ENCODE results near the gene NTSR1.

NTSR1 gene

DNA sequence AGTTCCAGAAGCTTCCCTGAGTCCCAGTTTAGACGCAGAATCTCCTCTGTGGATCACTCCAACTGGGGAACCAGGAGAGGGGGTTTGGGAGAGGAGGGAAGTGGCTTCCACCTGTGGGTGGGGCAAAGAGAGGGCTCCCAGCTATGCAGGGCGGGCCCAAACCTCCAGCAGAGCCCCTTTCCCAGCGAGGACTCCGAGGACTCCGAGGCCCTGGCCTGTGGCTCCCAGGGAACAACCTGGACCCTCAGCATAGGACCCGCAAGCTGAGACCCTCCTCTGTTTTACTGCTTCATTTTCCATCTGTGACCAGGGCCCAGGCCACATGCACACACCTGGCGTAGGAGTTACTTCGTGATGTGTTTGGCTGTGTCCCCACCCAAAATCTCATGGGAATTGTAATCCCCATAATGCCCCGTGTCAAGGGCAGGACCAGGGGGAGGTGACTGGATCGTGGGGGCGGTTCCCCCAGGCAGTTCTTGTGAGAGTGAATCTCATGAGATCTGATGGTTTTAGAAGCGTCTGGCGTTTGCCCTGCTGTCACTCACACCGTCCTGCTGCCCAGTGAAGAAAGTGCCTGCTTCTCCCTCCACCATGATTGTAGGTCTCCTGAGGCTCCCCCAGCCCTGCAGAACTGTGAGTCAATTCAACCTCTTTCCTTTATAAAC, 27.9 kb downstream of the NTSR1 start:
- TF ChIP-seq, protein P1, sequence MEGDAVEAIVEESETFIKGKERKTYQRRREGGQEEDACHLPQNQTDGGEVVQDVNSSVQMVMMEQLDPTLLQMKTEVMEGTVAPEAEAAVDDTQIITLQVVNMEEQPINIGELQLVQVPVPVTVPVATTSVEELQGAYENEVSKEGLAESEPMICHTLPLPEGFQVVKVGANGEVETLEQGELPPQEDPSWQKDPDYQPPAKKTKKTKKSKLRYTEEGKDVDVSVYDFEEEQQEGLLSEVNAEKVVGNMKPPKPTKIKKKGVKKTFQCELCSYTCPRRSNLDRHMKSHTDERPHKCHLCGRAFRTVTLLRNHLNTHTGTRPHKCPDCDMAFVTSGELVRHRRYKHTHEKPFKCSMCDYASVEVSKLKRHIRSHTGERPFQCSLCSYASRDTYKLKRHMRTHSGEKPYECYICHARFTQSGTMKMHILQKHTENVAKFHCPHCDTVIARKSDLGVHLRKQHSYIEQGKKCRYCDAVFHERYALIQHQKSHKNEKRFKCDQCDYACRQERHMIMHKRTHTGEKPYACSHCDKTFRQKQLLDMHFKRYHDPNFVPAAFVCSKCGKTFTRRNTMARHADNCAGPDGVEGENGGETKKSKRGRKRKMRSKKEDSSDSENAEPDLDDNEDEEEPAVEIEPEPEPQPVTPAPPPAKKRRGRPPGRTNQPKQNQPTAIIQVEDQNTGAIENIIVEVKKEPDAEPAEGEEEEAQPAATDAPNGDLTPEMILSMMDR (IDR thresholded peaks at IDR 0.05) = no peak
- no peak for DNase-seq (ENCODE audit: low spot score)
- no peak overlapping the region for H3K4me3 ChIP-seq
- no peak overlapping the region for H3K27ac ChIP-seq

DNA sequence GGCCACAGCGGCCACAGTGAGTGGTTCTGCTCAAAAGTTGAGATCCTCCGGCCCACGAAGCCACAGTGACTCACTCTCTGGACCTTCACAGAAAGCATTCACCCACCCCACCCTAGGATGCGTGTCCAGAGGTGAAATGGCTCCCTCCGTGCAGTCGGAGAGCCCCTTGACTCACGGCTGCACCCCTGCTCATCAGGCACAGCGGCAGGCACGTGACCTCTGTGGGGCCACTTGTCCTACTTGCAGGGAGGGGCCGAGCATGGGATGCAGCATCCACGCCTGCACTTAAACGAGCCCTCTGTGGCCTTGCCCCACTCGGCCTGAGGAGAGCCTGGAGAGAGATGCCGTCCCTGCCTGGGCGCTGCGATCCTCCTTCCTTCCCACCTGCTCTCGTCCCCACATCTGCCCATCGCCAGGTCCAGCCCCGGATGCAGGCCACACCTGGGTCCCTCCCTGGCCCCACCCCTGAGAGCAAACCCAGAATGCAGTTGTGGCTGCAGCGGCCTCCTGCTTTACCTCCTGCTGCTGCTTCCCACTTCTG, 28.7 kb downstream of the NTSR1 start:
- no peak overlapping the region for H3K4me3 ChIP-seq
- no peak for DNase-seq (ENCODE audit: low spot score)
- TF ChIP-seq, protein P1 (IDR thresholded peaks at IDR 0.05) = no peak
- H3K27ac ChIP-seq = no peak overlapping the region

DNA sequence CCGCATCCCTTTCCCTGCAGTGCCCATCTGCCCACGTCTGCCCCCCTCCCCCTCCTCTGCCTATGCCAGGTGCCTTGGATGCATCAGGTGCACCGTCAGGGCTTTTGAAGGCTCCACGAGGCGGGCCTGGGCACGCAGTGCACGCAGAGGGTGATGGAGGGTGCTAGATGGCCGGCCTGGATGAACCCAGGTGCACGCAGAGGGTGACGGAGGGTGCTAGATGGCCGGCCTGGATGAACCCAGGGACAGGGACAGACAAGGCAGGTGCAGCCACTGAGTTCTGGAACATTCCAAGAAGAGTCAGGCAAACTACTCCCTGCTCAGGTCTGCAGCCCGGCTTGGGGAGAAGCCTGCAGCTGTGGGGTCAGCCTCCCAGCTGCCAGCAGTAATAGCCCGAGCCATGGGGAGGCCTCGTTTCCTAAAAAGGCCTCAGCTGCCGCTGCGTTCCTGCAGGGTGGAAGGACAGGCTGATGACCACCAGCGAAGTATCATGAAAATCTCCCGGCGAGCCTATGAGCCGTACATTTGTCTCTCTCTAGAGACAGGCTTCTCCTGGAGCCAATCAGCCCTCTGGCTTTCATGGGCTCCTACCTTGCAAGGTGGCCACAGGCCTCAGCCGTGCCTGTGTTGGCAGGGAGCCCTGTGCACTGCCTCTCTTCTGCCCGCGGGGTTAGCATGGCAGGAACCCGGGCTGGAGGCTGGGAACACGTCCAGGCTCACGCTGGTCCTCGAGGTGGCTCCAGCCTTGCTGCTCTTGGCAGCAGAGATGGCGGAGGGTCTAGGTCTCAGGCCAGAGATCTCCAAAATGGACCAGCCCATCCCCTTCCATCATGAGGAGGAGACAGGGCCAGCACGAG, 29.6 kb downstream of the NTSR1 start:
- Histone ChIP-seq H3K4me3 (no peak overlapping the region), H3K27ac (no peak overlapping the region)
- DNase-seq (ENCODE audit: low spot score) = no peak
- TF ChIP-seq, protein P1 (IDR thresholded peaks at IDR 0.05) = no peak

DNA sequence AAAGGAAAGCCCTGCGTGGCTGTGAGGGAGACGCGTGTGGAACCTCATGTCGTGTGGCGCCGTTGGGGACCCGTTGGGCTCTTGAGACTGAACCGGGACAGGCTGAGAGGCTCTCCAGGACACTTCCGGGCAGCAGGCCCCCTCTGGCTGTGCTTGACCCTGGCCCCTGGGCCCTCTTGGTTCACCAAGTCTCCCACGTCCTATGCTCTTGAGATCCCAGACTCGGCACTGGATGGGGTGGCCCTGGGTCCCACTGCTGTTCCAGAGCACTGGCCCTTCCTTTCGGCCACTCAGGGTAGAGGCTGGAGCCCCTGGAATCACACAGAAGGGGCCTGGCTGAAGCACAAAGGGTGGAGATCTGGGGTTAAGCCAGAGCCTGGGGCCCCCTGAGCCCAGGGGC, 30.4 kb downstream of the NTSR1 start:
- TF ChIP-seq, protein P1 (IDR thresholded peaks at IDR 0.05) = no peak
- Histone ChIP-seq H3K27ac (peak overlapping the region in 1 of 2 donors; percentile 68), H3K4me3 (no peak overlapping the region)
- no peak for DNase-seq (ENCODE audit: low spot score)

DNA sequence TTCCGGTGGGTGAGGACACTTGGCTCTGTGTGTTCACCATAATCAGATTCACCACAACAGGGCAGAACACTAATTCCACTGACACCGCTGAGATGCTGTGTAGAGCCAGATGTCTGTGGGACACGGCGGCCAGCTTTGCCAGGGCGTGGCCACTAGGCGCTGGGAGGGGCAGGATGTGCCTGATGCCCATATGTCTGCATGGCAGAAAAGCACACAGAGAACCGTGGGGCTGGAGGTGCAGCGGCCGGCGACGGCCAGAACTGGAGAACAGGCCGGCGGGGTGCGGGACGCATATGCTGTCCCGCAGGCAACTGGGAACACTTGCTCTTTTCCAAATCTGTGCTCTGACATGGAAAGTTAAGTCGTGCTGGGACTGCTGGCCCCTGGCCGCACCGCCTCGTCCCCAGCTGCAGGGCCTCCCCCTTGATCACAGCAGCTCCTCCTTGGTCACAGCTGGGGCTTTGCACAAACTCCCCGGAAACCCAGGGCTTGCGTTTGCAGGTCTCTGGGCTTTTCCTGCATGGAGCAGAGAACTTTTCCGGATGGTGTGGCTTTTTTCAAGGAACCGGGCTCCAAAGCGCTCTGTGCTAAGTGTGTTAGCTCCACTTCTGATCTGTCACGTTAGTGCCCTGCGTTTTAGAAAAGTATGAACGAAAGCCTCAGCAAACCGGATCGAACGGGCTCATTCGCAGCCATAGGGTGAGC, 31.1 kb downstream of the NTSR1 start:
- peak overlapping the region in 1 of 2 donors; percentile 68 for H3K27ac ChIP-seq
- peak overlapping the region; percentile 30 for H3K4me3 ChIP-seq
- TF ChIP-seq, protein P1 (IDR thresholded peaks at IDR 0.05) = no peak
- no peak for DNase-seq (ENCODE audit: low spot score)

DNA sequence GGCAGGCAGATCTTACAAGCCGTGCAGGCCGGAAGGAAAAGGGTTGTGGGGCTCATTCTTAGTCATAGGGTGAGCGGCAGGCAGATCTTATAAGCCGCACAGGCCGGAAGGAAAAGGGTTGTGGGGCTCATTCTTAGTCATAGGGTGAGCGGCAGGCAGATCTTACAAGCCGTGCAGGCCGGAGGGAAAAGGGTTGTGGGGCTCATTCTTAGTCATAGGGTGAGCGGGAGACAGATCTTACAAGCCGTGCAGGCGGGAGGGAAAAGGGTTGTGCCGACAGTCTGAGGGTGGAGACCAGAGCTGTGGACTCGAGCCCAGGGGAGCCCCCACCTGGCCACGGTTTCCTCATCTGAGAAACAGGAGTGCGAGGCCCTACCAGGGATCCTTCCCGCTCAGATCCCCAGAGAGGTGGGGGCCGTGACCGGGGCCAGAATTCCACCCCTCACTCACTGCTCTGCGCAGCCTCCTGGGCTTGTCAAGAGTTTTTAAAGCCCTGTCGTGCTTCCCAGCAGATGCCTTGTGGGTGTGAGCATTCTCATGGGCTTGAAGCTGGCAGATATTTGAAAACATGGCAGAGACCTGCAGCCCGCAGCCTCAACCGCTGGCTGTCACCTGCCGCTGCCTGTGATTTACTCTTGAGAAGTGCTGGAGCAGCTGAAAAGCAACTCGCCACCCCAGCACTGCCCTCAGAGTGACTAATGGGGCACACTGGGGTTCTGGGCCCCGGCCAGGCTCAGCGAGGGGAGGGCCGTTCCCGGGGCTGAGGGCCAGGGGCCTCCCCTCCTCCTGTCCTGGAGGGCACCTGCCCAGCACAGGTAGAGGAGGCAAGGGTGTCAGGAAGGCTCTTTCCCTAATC, 31.9 kb downstream of the NTSR1 start:
- DNase-seq (ENCODE audit: low spot score) = no peak
- TF ChIP-seq, protein P1 (IDR thresholded peaks at IDR 0.05) = no peak
- H3K27ac ChIP-seq = peak overlapping the region in 1 of 2 donors; percentile 68
- H3K4me3 ChIP-seq = peak overlapping the region; percentile 15

Measured in coronary artery (tissue), 2 donors.